Fibroblast of villous mesenchyme (primary cell): ENCODE data around the gene INTS12. TPM values are rescaled to one million over a fixed set of nuclear protein-coding genes. Genes with fewer than 3 reads are reported as not detected.

Experiments used
- DNase-seq: peaks from one replicate; pipeline ENCODE4 v3.0.0-alpha.2; 2010; ENCODE audit warnings: low read depth
- H3K4me3 ChIP-seq: 2 replicates; pipeline ENCODE4 v1.5.1; 2011; ENCODE audit warnings: low read depth, mild to moderate bottlenecking, low read length
- CTCF ChIP-seq: IDR thresholded peaks from 2 replicates; pipeline ENCODE4 v1.5.1; 2012; ENCODE audit warnings: low read depth, mild to moderate bottlenecking, low read length; ENCODE audit not compliant: insufficient read depth
- total RNA-seq: library from RNA; depleted of rRNA; stranded (reverse); fragments of >200 nt; gene quantifications from 2 replicates; pipeline ENCODE4 v1.2.3, GENCODE V29; 2012

The INTS12 gene
- total RNA-seq, 1 donor = 18.6 TPM

GRCh38 chr4:105725623-105726022 is 17.1 kb upstream of the INTS12 start:
- TF ChIP-seq CTCF = no peak
- no peak overlapping the region for H3K4me3 ChIP-seq
- DNase-seq = no peak

- TF ChIP-seq CTCF = no peak
- DNase-seq = no peak
- no peak overlapping the region for H3K4me3 ChIP-seq
Observed at GRCh38 chr4:105719204-105719603, 10.7 kb upstream of the INTS12 start.

GRCh38 chr4:105715692-105716278 is 7.3 kb upstream of the INTS12 start:
- TF ChIP-seq CTCF = peak; percentile 39
- peak; percentile 40 for DNase-seq
- H3K4me3 ChIP-seq = no peak overlapping the region

- TF ChIP-seq CTCF = no peak
- no peak overlapping the region for H3K4me3 ChIP-seq
- DNase-seq = peak; percentile 9
Observed at GRCh38 chr4:105714932-105715331, 6.4 kb upstream of the INTS12 start.

- no peak for TF ChIP-seq CTCF
- no peak overlapping the region for H3K4me3 ChIP-seq
- DNase-seq = no peak
Observed at GRCh38 chr4:105714071-105714521, 5.6 kb upstream of the INTS12 start.

- no peak for TF ChIP-seq CTCF
- no peak for DNase-seq
- no peak overlapping the region for H3K4me3 ChIP-seq
Observed at GRCh38 chr4:105712766-105713165, 4.3 kb upstream of the INTS12 start.

GRCh38 chr4:105710678-105711077 is 2.2 kb upstream of the INTS12 start:
- no peak for TF ChIP-seq CTCF
- peak; percentile 17 for DNase-seq
- H3K4me3 ChIP-seq = peak overlapping the region; percentile 40
